ENCODE results near the gene TEKT2.

DNA sequence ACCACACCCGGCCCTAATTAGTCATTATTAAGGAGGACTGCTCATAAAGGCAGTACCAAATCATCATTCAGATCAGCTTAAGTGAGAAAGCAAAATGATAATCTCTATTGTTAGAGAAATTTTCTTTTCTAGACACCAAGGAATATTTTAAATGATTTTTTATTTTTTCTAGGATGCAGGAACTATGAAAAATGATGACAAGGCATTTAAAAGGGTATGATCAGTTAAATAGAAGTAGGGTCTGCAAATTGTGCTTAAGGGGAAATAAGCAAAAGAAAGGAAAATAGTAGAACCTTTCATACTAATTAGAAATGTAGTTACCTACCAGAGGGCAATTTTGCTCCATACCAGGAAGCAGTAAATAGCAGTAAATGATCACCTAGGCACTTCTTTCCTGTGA is 21.6 kb upstream of the TEKT2 start:
- TF ChIP-seq, protein P1, sequence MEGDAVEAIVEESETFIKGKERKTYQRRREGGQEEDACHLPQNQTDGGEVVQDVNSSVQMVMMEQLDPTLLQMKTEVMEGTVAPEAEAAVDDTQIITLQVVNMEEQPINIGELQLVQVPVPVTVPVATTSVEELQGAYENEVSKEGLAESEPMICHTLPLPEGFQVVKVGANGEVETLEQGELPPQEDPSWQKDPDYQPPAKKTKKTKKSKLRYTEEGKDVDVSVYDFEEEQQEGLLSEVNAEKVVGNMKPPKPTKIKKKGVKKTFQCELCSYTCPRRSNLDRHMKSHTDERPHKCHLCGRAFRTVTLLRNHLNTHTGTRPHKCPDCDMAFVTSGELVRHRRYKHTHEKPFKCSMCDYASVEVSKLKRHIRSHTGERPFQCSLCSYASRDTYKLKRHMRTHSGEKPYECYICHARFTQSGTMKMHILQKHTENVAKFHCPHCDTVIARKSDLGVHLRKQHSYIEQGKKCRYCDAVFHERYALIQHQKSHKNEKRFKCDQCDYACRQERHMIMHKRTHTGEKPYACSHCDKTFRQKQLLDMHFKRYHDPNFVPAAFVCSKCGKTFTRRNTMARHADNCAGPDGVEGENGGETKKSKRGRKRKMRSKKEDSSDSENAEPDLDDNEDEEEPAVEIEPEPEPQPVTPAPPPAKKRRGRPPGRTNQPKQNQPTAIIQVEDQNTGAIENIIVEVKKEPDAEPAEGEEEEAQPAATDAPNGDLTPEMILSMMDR (conservative IDR thresholded peaks at IDR 0.05 in 1 of 2, IDR thresholded peaks at IDR 0.05 in 1 of 2; ENCODE audit: low read depth in 1 of 2, low read length in 2 of 2) = no peak
- no peak for TF ChIP-seq EZH2 (IDR thresholded peaks at IDR 0.05; ENCODE audit: low read length, missing control alignments)

All from fibroblast of lung (primary cell).